AG09319 (cell line): Measurements from ENCODE around the gene AATK.

Experiments
- DNase-seq: peaks from one replicate; pipeline ENCODE4 v3.0.0-alpha.2; 2010; ENCODE audit warnings: low read depth; ENCODE audit errors: extremely low read depth
- TF ChIP-seq, protein P1 (sequence below): IDR thresholded peaks from 2 replicates; pipeline ENCODE4 v1.5.1; 2011; ENCODE audit warnings: low read depth, mild to moderate bottlenecking, inconsistent platforms, low read length, moderate library complexity

The AATK gene

DNA sequence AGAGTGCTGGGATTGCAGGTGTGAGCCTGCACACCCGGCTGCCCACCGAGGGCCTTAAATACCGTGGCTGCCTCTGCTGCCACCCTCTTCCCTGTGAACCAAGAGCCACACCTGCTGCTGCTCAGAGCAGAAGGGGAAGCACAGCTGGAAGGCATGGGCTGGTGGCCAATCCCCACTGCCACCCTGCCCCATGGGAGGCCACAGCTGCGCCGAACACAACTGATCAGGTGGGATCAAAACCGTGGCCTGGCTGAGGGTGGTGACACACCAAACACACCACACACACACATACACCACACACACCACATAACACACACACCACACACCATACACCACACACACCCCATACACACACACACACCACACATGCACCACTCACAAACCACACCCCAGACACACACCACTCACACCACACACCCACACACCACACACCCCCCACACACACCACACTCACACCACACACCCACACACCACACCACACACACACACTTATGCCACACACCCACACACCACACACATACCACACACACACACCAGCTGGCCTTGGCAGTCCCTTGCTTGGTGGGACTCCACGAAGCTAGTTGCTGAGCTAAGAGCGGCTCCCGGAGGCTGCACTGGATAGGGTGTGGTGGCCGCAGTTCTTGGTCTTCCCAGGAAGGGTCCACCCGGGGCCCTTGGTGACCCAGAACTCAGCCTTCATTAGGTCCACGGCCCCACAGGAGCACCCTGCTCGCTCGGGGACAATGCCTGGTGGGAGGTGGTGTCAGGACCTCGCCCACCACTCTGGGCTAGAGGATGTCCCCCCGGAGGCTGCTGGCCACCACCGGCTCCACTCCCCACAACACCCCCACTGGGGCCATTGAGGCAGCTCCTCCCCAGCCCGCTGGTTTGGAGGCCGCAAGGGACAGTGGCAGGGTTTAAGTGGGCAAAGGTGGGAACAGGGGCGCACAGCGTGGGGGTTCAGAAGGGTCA lies 41.9 kb upstream of the AATK start:
- DNase-seq, result no peak

DNA sequence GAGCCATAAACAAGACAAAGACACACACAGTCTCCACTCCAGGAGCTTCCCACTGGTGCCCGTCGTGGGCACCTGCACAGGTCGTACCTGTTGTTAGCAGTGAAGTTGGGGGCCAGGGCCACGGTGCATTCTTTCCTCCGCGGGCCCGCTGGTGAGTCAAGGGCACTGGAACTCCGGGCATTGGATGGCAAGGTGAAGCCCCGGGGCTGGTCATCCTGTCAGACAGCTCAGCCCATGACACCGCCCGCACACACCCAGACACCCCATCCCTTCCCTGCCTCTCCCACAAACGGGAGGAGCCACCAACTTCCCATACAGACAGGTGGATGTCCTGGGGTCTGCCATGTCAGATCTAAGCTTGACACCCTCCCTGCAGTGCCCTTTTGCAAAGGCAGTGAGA lies 40.6 kb upstream of the AATK start:
- no peak for DNase-seq
- TF ChIP-seq, protein P1, sequence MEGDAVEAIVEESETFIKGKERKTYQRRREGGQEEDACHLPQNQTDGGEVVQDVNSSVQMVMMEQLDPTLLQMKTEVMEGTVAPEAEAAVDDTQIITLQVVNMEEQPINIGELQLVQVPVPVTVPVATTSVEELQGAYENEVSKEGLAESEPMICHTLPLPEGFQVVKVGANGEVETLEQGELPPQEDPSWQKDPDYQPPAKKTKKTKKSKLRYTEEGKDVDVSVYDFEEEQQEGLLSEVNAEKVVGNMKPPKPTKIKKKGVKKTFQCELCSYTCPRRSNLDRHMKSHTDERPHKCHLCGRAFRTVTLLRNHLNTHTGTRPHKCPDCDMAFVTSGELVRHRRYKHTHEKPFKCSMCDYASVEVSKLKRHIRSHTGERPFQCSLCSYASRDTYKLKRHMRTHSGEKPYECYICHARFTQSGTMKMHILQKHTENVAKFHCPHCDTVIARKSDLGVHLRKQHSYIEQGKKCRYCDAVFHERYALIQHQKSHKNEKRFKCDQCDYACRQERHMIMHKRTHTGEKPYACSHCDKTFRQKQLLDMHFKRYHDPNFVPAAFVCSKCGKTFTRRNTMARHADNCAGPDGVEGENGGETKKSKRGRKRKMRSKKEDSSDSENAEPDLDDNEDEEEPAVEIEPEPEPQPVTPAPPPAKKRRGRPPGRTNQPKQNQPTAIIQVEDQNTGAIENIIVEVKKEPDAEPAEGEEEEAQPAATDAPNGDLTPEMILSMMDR, result no peak

More for the DNA sequence above, 41.9 kb upstream of the AATK start:
- TF ChIP-seq, protein P1, result no peak

DNA sequence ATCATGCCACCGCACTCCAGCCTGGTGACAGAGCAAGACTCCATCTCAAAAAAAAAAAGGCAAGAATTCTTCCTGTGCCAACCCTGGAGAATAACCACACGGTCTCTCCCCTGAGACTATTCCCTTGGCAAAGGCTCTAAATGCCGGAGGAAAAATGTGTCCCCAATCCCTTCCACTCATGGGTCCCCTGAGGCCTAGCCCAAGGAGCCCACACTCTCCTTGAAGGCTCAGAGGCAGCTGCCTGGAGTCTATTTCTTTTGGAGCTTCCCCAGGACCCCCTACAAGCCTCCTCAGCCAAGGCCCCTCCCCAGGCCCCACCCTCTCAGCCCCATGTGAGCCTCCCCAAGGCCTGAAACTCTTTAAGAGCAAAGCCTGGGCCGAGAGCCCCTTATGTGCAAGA lies 40.1 kb upstream of the AATK start:
- TF ChIP-seq, protein P1, result no peak
- no peak for DNase-seq

DNA sequence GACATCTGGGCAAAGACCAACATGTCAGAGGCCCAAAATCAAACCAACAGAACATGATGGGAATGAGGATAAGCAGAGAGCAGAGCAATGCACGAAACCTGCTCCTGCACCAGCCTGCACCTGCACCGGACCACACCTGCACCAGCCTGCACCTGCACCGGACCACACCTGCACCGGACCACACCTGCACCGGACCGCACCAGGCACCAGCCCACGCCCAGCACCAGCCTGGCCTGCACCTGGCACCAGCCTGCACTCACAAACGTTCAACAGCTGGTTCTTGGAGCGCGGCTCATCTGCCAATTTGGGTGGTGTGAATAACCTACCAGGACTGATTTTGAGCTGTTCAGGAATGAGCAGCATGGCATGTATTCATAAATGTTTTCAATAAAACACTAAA lies 38.6 kb upstream of the AATK start:
- DNase-seq, result no peak
- TF ChIP-seq, protein P1, result no peak

DNA sequence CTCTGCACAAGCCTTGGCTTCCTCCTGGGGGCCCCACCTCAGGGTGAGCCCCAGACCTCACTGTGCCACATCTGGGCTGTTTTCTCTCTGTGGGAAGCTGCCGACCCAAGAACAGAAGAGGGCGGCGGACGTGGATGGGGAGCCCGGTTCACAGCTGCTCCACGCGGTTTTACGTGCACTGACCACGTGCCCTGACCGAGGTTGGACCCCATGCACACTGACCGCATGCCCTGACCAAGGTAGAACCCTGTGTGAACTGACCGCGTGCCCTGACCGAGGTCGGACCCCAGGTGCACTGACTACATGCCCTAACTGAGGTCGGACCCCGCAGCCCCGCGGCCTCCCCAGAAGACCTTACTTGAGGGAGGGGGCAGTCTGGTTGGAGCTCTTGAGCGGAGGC lies 37.1 kb upstream of the AATK start:
- TF ChIP-seq, protein P1, result no peak
- DNase-seq, result no peak

DNA sequence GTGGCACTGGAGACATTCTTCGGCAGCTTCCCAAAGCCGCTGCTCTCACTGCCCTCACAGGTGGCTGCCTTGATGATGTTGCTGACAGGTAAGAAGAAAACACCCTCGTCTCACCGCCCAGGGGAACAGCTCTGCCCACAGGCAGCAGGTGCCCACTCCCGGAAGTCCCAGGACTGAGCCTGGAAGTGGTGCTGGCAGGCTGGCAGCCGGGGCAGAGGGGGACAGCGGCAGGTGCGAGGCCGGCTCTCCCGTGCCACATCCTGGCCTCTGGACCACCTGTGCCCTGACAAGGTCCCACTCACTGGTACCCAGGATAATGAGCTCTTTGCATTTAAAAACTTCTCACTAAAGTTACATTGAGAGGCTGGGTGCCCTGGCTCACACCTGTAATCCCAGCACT lies 36.3 kb upstream of the AATK start:
- TF ChIP-seq, protein P1, result no peak
- DNase-seq, result no peak

DNA sequence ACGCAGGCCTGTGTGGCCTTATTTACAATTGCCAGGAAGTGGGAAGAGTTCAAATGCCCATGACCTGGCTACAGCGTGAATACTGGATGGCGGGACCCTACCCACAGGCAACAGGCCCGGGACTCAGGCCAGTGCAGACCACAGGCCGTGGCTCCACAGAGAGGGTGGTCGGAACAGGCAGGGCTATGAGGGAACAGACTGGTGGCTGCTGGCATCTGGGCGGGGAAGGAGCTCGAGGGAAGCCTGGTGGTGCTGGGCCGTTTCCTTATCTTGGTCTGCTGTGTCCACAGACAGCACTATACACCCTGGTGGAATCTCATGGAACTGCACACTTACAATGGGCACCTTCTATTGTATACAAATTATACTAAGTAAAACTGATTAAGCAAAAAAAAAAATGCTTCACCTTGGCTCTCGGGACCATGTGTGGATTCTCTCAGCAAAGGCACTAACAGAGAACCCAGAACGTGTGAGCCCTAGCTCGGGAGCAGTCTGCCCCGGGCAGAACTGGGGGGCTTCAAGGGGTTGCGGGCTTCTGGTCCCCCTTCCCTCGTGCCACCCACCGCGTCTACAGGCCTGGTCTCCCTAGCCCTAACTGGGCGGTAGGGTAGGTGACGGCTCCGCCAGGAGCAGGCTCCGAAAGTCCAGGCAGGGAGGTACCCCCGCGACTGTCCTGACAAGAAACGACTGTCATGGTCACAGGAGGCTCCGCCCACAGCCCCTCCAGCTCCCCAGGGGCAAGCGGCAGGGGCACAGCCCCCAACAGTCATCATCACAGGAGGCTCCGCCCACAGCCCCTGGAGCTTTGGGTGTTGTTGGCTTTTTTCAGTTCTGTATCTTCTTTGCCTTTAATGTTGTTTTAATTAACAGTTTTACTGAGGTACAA lies 34.9 kb upstream of the AATK start:
- TF ChIP-seq, protein P1, result peak; percentile 56
- DNase-seq, result peak; percentile 44
